ENCODE data around the gene AP1S1. TPM values are rescaled to one million over a fixed set of nuclear protein-coding genes. Genes with fewer than 3 reads are reported as not detected.

The AP1S1 gene
- total and polyA plus RNA-seq, 2 donors (not counting 3 experiments of a cell fraction or from before 2014, with no cell fraction given), result 93.3 to 106 TPM

- TF ChIP-seq EZH2 (IDR thresholded peaks at IDR 0.05; ENCODE audit: borderline replicate concordance, low read depth, low read length, severe bottlenecking) (peak; percentile 11), MYC (IDR thresholded peaks at IDR 0.05; ENCODE audit: low read depth, low read length) (no peak)
- BruUV-seq (replicated peaks), result no TSS peak
- peak overlapping the region; percentile 64 for H3K9ac ChIP-seq (replicated peaks; ENCODE audit: extremely low read depth, insufficient read depth, low read length)
- H3K4me1 ChIP-seq (ENCODE audit: control insufficient read depth, extremely low read depth, insufficient read depth, low read length), result peaks cover 6% of the 10 kb centered on the region
- no peaks in the 10 kb centered on the region for H3K9me3 ChIP-seq (replicated peaks; ENCODE audit: control insufficient read depth, insufficient read depth, low read length)
- no peak overlapping the region for H3K27ac ChIP-seq (ENCODE audit: insufficient read depth, low read depth, low read length)
- peaks cover 5 to 16% of the 10 kb centered on the region in 2 experiments for H3K36me3 ChIP-seq (ENCODE audit: control insufficient read depth in 2 of 2, extremely low read depth in 1 of 2, insufficient read depth in 2 of 2, low read length in 2 of 2)
- ChIA-PET CTCF (interaction anchor here (1.0 to 6.0 kb wide), 6 partner anchors 11 to 128 kb away, joined by 3 to 75 read pairs (median 10); partner anchors contain the start of genes PLOD3, VGF and ZNHIT1), POLR2A (interaction anchor here (0.7 kb wide), 1 partner anchor 54 kb away, joined by 3 read pairs; no protein-coding TSS in a partner anchor)
- H3K79me2 ChIP-seq (ENCODE audit: control insufficient read depth, insufficient read depth, low read length), result peaks cover 10% of the 10 kb centered on the region
- intact Hi-C loops (cut with micrococcal nuclease) (no loop called here), dilution Hi-C loops (cut with MboI; ENCODE audit: extremely low pct_ligation_motif_present, low sequenced_read_pairs) (no loop called here)
- H2AFZ ChIP-seq (ENCODE audit: low read depth, low read length), result peak overlapping the region; percentile 62
- peak overlapping the region; percentile 61 to 84 (median 63) for H3K4me3 ChIP-seq (replicated peaks in 1 of 3; ENCODE audit: insufficient read depth in 1 of 3, low read depth in 1 of 3, low read length in 3 of 3)
- no peak for DNase-seq (ENCODE audit: low read depth, low spot score)
- H3K4me2 ChIP-seq (ENCODE audit: insufficient read depth, low read length), result peak overlapping the region; percentile 68
- peaks cover 0 to 4% of the 10 kb centered on the region in 2 experiments for H3K27me3 ChIP-seq (ENCODE audit: control insufficient read depth in 2 of 2, insufficient read depth in 2 of 2, low read length in 2 of 2)
- H4K20me1 ChIP-seq (replicated peaks; ENCODE audit: control insufficient read depth, extremely low read depth, insufficient read depth, low read length), result no peaks in the 10 kb centered on the region
- no peaks in the 10 kb centered on the region for H3K9me1 ChIP-seq (replicated peaks; ENCODE audit: control insufficient read depth, extremely low read depth, insufficient read depth, low read length)
- FAIRE-seq, result peak; percentile 50
Measured at GRCh38 chr7:101154693-101155102, 422 bp downstream of the AP1S1 start.

- Histone ChIP-seq H3K9me1 (replicated peaks; ENCODE audit: control insufficient read depth, extremely low read depth, insufficient read depth, low read length) (no peaks in the 10 kb centered on the region), H2AFZ (ENCODE audit: low read depth, low read length) (peak overlapping the region; percentile 62), H3K9ac (replicated peaks; ENCODE audit: extremely low read depth, insufficient read depth, low read length) (peak overlapping the region; percentile 64), H3K4me1 (ENCODE audit: control insufficient read depth, extremely low read depth, insufficient read depth, low read length) (peaks cover 6% of the 10 kb centered on the region), H4K20me1 (replicated peaks; ENCODE audit: control insufficient read depth, extremely low read depth, insufficient read depth, low read length) (no peaks in the 10 kb centered on the region), H3K4me3 (replicated peaks in 1 of 3; ENCODE audit: insufficient read depth in 1 of 3, low read depth in 1 of 3, low read length in 3 of 3) (peak overlapping the region; percentile 61 to 84 (median 63)), H3K79me2 (ENCODE audit: control insufficient read depth, insufficient read depth, low read length) (peaks cover 10% of the 10 kb centered on the region), H3K36me3 (ENCODE audit: control insufficient read depth in 2 of 2, extremely low read depth in 1 of 2, insufficient read depth in 2 of 2, low read length in 2 of 2) (peaks cover 5 to 19% of the 10 kb centered on the region in 2 experiments), H3K27ac (ENCODE audit: insufficient read depth, low read depth, low read length) (no peak overlapping the region), H3K4me2 (ENCODE audit: insufficient read depth, low read length) (peak overlapping the region; percentile 68), H3K27me3 (ENCODE audit: control insufficient read depth in 2 of 2, insufficient read depth in 2 of 2, low read length in 2 of 2) (peaks cover 0 to 4% of the 10 kb centered on the region in 2 experiments), H3K9me3 (replicated peaks; ENCODE audit: control insufficient read depth, insufficient read depth, low read length) (no peaks in the 10 kb centered on the region)
- intact Hi-C loops (cut with micrococcal nuclease), result no loop called here
- TF ChIP-seq POLR2AphosphoS5 (IDR thresholded peaks at IDR 0.05; ENCODE audit: insufficient read depth, low read depth, low read length), result no peak
- no peak for TF ChIP-seq POLR2A (IDR thresholded peaks at IDR 0.05; ENCODE audit: low read depth, low read length)
- no peak for TF ChIP-seq MAX (IDR thresholded peaks at IDR 0.05; ENCODE audit: insufficient read depth, insufficient read length)
- peak; percentile 6 for TF ChIP-seq EZH2 (IDR thresholded peaks at IDR 0.05; ENCODE audit: borderline replicate concordance, low read depth, low read length, severe bottlenecking)
- TSS peak; percentile 25 for BruUV-seq (replicated peaks)
- FAIRE-seq, result no peak
- dilution Hi-C loops (cut with MboI; ENCODE audit: extremely low pct_ligation_motif_present, low sequenced_read_pairs), result no loop called here
- ChIA-PET POLR2A (interaction anchor here (0.7 kb wide), 1 partner anchor 54 kb away, joined by 3 read pairs; no protein-coding TSS in a partner anchor), CTCF (interaction anchor here (1.0 to 6.0 kb wide), 5 partner anchors 10 to 127 kb away, joined by 3 to 75 read pairs (median 12); partner anchors contain the start of genes PLOD3, VGF and ZNHIT1)
- DNase-seq (ENCODE audit: low read depth, low spot score), result no peak
Measured at GRCh38 chr7:101155303-101155702, 1.0 kb downstream of the AP1S1 start.

Data from endothelial cell of umbilical vein (primary cell).